Peyer's patch (tissue), 4 donors: Measurements from ENCODE around the gene ALX3. TPM values are rescaled to one million over a fixed set of nuclear protein-coding genes. Genes with fewer than 3 reads are reported as not detected.

ENCODE experiments used
- DNase-seq, 3 donors: peaks; one replicate each; pipeline ENCODE4 v3.0.0-alpha.2; 2017 to 2019
- H3K27ac ChIP-seq, 4 donors: fragments of 200-600 bp; sonication (generic); one replicate each; pipeline ENCODE4 v1.5.1; 2016 to 2019
- H3K27me3 ChIP-seq, 2 donors: fragments of 200-600 bp; sonication (generic); one replicate each; pipeline ENCODE4 v1.5.1; 2019
- H3K36me3 ChIP-seq, 3 donors: fragments of 200-600 bp; sonication (generic); one replicate each; pipeline ENCODE4 v1.5.1; 2016 to 2019
- H3K4me1 ChIP-seq, 4 donors: fragments of 200-600 bp; sonication (generic); one replicate each; pipeline ENCODE4 v1.5.1; 2016 to 2019
- H3K4me3 ChIP-seq, 4 donors: fragments of 200-600 bp; sonication (generic); 1 replicate in 3 of 4; 2 replicates in 1 of 4; pipeline ENCODE4 v1.5.1; 2016 to 2019; ENCODE audit warnings: mild to moderate bottlenecking in 1 of 4
- H3K9me3 ChIP-seq, 4 donors: fragments of 200-600 bp; sonication (generic); one replicate each; pipeline ENCODE4 v1.5.1; 2016 to 2019; ENCODE audit warnings: mild to moderate bottlenecking in 1 of 4
- POLR2A ChIP-seq, 2 donors: fragments of 450-650 bp; IDR thresholded peaks; one replicate each; pipeline ENCODE4 v1.5.1; 2017; ENCODE audit warnings: antibody characterized with exemption in 2 of 2, mild to moderate bottlenecking in 2 of 2, moderate library complexity in 2 of 2
- total RNA-seq, 4 donors: library from RNA; depleted of rRNA; stranded (reverse); fragments of >200 nt; gene quantifications; one replicate each; pipeline ENCODE4 v1.1.0, GENCODE V29; 2016
- TF ChIP-seq, protein P1 (sequence below), 6 experiments: fragments of 450-650 bp in 4 of 6; fragments of 200-600 bp in 2 of 6; sonication (generic) in 1 of 6; IDR thresholded peaks; one replicate each; pipeline ENCODE4 v1.5.1; 2017 to 2019; ENCODE audit warnings: antibody characterized with exemption in 6 of 6, mild to moderate bottlenecking in 3 of 6, moderate library complexity in 1 of 6

The ALX3 gene
- total RNA-seq, 4 donors from 2014 or later: not detected

GRCh38 chr1:110024613-110025012 lies 45.9 kb downstream of the ALX3 start:
- H3K4me1 ChIP-seq: no peaks in the 10 kb centered on the region
- no peak overlapping the region for H3K27ac ChIP-seq
- H3K27me3 ChIP-seq: no peaks in the 10 kb centered on the region
- H3K4me3 ChIP-seq: no peak overlapping the region
- DNase-seq: no peak
- no peak for TF ChIP-seq POLR2A (IDR thresholded peaks at IDR 0.05)
- TF ChIP-seq, protein P1, sequence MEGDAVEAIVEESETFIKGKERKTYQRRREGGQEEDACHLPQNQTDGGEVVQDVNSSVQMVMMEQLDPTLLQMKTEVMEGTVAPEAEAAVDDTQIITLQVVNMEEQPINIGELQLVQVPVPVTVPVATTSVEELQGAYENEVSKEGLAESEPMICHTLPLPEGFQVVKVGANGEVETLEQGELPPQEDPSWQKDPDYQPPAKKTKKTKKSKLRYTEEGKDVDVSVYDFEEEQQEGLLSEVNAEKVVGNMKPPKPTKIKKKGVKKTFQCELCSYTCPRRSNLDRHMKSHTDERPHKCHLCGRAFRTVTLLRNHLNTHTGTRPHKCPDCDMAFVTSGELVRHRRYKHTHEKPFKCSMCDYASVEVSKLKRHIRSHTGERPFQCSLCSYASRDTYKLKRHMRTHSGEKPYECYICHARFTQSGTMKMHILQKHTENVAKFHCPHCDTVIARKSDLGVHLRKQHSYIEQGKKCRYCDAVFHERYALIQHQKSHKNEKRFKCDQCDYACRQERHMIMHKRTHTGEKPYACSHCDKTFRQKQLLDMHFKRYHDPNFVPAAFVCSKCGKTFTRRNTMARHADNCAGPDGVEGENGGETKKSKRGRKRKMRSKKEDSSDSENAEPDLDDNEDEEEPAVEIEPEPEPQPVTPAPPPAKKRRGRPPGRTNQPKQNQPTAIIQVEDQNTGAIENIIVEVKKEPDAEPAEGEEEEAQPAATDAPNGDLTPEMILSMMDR (IDR thresholded peaks at IDR 0.05): no peak
- no peaks in the 10 kb centered on the region for H3K9me3 ChIP-seq
- peaks cover 0 to 48% (median 0%) of the 10 kb centered on the region in 3 donors for H3K36me3 ChIP-seq

DNA sequence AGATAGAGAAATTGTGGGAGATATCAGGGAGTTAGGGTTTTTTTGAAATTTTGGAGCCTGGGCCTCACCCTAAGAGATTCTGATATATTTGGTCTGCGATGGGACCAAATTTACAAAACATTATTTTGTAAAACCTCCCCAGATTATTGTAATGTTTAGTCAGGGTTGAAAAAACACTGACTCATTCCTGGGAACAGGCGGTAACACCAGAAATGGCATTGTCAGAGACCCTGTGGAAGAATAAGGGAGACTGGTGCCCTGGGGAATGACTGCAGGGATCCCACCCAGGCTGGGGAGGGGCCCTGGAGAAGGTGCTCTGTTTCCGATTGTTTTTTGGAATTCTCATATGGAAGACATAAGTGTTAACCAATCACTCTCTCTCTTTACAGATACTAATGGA lies 49.2 kb downstream of the ALX3 start:
- H3K9me3 ChIP-seq: no peaks in the 10 kb centered on the region
- H3K4me1 ChIP-seq: no peaks in the 10 kb centered on the region
- H3K36me3 ChIP-seq: peaks cover 0 to 81% (median 0%) of the 10 kb centered on the region in 3 donors
- H3K4me3 ChIP-seq: no peak overlapping the region
- DNase-seq: no peak
- no peak for TF ChIP-seq POLR2A (IDR thresholded peaks at IDR 0.05)
- TF ChIP-seq, protein P1 (IDR thresholded peaks at IDR 0.05): no peak
- H3K27me3 ChIP-seq: no peaks in the 10 kb centered on the region
- no peak overlapping the region for H3K27ac ChIP-seq

- peaks cover 0 to 96% (median 0%) of the 10 kb centered on the region in 3 donors for H3K36me3 ChIP-seq
- H3K4me1 ChIP-seq: no peaks in the 10 kb centered on the region
- no peaks in the 10 kb centered on the region for H3K9me3 ChIP-seq
- no peak for TF ChIP-seq POLR2A (IDR thresholded peaks at IDR 0.05)
- TF ChIP-seq, protein P1 (IDR thresholded peaks at IDR 0.05): no peak
- DNase-seq: no peak
- H3K27me3 ChIP-seq: no peaks in the 10 kb centered on the region
- H3K27ac ChIP-seq: no peak overlapping the region
- no peak overlapping the region for H3K4me3 ChIP-seq
Measured at GRCh38 chr1:110019770-110020169, 50.7 kb downstream of the ALX3 start.

DNA sequence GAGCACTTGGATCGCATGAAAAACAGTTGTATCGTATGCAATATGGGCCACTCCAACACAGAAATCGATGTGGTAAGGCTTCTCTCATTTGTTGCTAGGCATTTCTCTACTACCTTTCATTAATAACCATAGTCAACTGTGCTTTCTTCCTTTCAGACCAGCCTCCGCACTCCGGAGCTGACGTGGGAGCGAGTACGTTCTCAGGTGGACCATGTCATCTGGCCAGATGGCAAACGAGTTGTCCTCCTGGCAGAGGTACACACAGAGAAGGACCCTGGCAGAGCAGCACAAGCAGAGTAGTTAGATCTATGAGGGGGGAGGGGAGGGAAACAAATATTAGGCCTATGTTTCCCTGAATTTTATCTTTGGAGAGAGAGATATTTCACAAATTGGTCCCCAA lies 52.1 kb downstream of the ALX3 start:
- TF ChIP-seq POLR2A (IDR thresholded peaks at IDR 0.05): no peak
- TF ChIP-seq, protein P1 (IDR thresholded peaks at IDR 0.05): no peak
- H3K4me1 ChIP-seq: no peaks in the 10 kb centered on the region
- no peaks in the 10 kb centered on the region for H3K27me3 ChIP-seq
- H3K9me3 ChIP-seq: no peaks in the 10 kb centered on the region
- no peak overlapping the region for H3K27ac ChIP-seq
- DNase-seq: no peak
- H3K4me3 ChIP-seq: no peak overlapping the region
- H3K36me3 ChIP-seq: peaks cover 0 to 100% (median 0%) of the 10 kb centered on the region in 3 donors

- DNase-seq: no peak
- no peak overlapping the region for H3K27ac ChIP-seq
Measured at GRCh38 chr1:110017792-110018191, 52.7 kb downstream of the ALX3 start.

More at GRCh38 chr1:110017792-110018191, 52.7 kb downstream of the ALX3 start:
- Histone ChIP-seq H3K9me3 (no peaks in the 10 kb centered on the region), H3K27me3 (no peaks in the 10 kb centered on the region), H3K4me3 (no peak overlapping the region), H3K36me3 (peaks cover 0 to 100% (median 0%) of the 10 kb centered on the region in 3 donors), H3K4me1 (no peaks in the 10 kb centered on the region)
- TF ChIP-seq, protein P1 (IDR thresholded peaks at IDR 0.05): no peak
- no peak for TF ChIP-seq POLR2A (IDR thresholded peaks at IDR 0.05)
